GM19238 (cell line): ENCODE data around the gene CABP1.
"Not testable (repeated sequence)": the region's sequence is repeated elsewhere in the genome, so short reads cannot be mapped to it uniquely, and the experiment has no call there.

ENCODE experiments used
- DNase-seq: peaks from one replicate; pipeline ENCODE4 v3.0.0; 2011; ENCODE audit warnings: low spot score; ENCODE audit not compliant: insufficient read length

CABP1 gene

DNA sequence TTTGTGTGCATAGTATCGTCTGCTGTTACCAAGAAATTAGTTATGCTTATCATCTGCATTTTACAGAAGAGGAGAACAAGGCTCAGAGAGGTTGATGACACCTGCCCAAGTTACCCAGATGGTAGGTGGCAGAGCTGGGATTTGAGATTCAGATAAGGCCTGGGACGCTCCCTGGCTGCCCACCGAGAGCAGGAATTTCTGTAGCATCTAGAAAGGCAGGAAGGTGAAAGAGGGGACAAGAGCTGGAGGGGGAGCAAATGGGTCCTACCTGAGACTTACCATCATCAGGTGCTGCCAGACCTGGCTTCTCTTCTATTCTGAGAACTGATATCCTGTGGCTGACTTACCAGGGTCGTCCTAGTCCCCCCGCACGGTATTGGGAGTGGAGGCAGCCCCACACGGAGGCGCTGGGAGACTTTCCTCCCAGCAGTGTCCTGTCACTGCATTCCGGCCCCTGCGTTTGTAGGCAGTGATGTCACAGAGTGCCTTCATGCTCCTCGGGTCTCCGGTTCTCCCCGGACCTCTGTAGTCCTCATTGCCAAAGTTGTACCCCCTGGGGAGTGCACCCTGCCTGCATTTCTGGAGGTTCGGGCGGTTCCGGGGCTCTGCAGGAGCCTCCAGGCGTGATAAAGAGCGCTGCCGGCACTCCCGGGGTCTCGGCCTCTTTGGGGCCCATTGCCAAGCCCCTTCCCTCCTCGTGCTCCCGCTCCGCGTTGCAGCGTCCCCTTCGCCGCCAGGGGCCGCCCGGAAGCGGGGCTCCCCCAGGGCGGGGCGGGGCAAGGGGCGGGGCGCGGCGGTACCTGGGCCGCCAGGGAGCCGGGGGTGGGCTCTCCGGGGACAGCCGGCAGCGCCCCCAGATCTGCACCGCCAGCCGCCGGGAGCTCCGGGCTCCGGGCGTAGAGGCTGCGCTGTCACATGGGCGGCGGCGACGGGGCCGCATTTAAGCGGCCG lies at the start of gene CABP1:
CABP1 (plus strand) TSS at position 856 of the 951 bp plus-strand sequence; CDS start at position 916, 60 bp downstream.
- peak; percentile 76 for DNase-seq

GRCh38 chr12:120590741-120591407 lies 49.6 kb upstream of the CABP1 start:
- no peak for DNase-seq

- DNase-seq: no peak
These were observed 48.0 kb upstream of the CABP1 start for GRCh38 chr12:120592121-120593049.

- no peak for DNase-seq
These were observed 43.5 kb upstream of the CABP1 start for GRCh38 chr12:120596901-120597300.

DNA sequence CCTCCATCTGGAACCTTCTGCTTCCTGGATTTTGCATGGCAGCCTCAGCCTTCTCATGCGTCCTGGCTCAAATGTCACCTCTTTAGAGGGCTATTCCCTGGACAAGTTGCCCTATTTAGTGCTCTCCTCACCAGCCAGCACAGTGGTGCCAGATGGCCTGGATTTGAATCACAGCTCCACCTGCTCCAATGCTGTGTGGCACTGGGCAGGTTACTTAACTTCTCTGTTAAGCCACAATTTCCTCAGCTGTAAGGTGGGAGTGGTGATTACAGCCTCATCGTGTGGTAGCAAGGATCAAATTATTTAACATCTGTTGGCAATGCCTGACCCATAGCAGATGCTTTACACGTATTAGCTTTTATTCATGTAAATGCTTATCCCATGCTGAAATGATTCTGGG lies 42.6 kb upstream of the CABP1 start:
- no peak for DNase-seq

DNA sequence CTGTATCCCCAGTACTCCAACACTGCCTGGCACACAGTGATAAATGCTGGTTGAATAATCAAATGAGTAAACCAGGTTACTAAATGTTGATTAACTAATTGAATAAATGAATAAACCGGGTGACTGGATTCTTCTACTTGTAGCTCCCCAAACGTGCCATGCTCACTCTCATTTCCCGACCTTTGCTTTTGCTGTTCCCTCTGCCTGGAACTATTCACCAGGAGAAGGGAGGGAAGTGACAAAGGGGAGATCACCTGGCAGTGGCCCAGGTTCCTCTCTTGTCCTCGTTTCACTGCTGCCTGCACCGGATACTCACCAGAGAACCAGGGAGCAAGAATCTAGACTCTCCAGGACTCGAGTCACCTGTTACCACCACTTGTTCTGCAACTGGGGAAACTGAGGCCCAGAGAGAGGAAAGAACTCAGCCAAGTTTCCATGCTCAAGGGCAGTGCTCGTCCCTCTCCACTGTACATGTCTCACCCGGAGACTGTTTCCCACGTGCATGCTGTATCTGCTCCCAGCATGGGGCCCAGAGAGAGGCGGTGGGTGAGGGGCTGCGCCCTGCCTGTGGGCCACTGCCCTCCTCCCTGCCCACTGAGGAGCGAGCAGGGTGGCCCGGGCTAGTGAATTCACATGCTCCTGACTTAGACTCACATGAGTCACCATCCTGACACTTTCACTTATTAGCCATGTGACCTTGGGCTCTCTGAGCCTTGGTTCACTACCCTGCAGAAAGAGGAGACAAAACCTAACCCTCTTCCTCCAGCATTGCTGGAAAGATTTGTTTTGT lies 41.6 kb upstream of the CABP1 start:
- no peak for DNase-seq

GRCh38 chr12:120599672-120600552 lies 40.5 kb upstream of the CABP1 start:
- DNase-seq: no peak

GRCh38 chr12:120602416-120602815 lies 38.0 kb upstream of the CABP1 start:
- DNase-seq: not testable (repeated sequence)

DNA sequence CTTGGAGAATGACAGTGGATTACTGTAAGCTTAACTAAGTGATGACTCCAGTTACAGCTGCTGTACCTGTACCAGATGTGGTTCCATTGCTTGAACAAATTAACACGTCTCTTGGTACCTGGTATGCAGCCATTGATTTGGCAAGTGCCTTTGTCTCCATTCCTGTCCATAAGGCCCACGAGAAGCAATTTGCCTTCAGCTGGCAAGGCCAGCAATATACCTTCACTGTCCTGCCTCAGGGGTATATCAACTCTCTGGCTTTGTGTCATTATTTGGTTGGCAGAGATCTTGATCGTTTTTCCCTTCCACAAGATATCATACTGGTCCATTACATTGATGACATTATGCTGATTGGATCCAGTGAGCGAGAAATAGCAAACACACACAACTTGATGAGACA lies 29.9 kb upstream of the CABP1 start:
- DNase-seq: no peak

DNA sequence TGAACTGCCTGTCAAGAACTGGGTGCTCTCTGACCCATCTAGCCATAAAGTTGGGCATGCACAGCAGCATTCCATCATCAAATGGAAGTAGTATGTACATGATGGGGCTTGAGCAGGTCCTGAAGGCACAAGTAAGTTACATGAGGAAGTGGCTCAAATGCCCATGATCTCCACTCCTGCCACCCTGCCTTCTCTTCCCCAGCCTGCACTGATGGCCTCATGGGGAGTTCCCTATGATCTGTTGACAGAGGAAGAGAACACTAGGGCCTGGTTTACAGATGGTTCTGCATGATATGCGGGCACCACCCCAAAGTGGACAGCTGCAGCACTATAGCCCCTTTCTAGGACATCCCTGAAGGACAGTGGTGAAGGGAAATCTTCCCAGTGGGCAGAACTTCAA lies 28.9 kb upstream of the CABP1 start:
- DNase-seq: not testable (repeated sequence)

DNA sequence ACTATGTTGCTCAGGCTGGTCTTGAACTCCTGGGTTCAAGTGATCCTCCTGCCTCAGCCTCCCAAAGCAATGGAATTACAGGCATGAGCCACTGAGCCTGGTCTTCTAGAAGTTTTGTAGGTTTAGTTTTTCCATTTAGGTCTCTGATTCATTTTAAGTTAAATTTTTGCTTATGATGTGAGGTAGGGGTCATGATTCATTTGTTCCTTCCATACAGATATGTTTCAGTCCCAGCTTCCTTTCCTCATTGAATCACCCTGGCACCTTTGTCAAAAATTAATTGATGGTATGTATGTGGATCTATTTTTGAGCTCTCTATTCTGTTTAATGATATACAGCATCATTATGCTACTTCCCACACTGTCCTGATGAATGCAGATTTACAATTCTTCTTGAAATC lies 25.6 kb upstream of the CABP1 start:
- DNase-seq: no peak

- not testable (repeated sequence) for DNase-seq
These were observed 23.2 kb upstream of the CABP1 start for GRCh38 chr12:120617193-120617592.

DNA sequence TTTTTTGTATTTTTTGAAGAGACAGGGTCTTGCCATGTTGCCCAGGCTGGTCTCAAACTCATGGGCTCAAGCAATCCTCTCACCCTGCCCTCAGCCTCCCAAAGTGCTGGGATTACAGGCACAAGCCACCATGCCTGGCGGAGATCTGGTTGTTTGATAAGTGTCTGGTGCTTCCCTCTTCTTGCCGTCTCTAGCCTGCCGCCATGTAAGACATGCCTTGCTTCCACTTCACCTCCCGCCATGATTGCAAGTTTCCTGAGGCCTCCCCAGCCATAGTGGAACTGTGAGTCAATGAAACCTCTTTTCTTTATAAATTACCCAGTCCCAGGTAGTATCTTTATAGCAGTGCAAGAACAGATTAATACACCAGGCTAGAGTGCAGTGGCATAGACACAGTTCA lies 22.7 kb upstream of the CABP1 start:
- DNase-seq: not testable (repeated sequence)

- no peak for DNase-seq
These were observed 21.3 kb upstream of the CABP1 start for GRCh38 chr12:120618954-120619615.

DNA sequence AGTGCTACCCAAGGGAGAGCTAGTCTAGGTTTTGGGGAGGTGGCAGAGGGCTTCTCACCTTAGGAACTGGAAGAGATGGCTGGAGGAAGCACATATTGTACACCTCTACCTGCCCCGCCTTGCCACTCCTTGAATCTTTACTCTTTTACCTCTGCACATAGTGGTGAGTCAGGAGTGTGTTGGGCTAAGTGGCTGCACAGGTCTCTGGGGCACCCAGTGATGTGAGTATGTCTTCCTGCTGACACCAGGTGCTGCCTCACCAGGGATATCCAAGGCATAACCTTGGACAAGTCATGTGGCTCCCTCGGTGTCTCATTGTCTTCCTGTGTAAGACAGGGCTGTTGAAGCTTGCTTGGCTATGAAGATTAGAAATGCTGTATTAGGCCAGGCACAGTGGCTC lies 19.8 kb upstream of the CABP1 start:
- DNase-seq: no peak

- DNase-seq: no peak
These were observed 14.6 kb upstream of the CABP1 start for GRCh38 chr12:120625557-120626419.

GRCh38 chr12:120628919-120629318 lies 11.5 kb upstream of the CABP1 start:
- no peak for DNase-seq
